Muscle layer of colon (tissue), 2 donors: Measurements from ENCODE around the gene DHRS7B.
"Not testable (repeated sequence)": the region's sequence is repeated elsewhere in the genome, so short reads cannot be mapped to it uniquely, and the experiment has no call there.

Experiments used
- H3K27ac ChIP-seq: one replicate; pipeline ENCODE4 v1.7.0; 2013; ENCODE audit warnings: low read depth, mild to moderate bottlenecking, low read length, moderate library complexity
- H3K27me3 ChIP-seq, 2 donors: one replicate each; pipeline ENCODE4 v1.7.0; 2013; ENCODE audit warnings: low read length in 2 of 2, mild to moderate bottlenecking in 2 of 2; ENCODE audit not compliant: insufficient read depth in 2 of 2, control insufficient read depth in 1 of 2
- H3K36me3 ChIP-seq: one replicate; pipeline ENCODE4 v1.7.0; 2013; ENCODE audit warnings: mild to moderate bottlenecking, low read length; ENCODE audit not compliant: insufficient read depth
- H3K4me1 ChIP-seq: one replicate; pipeline ENCODE4 v1.7.0; 2013; ENCODE audit warnings: mild to moderate bottlenecking, low read length; ENCODE audit not compliant: insufficient read depth
- H3K4me3 ChIP-seq, 2 donors: one replicate each; pipeline ENCODE4 v1.7.0; 2013; ENCODE audit warnings: low read length in 2 of 2, low read depth in 1 of 2, mild to moderate bottlenecking in 1 of 2, moderate library complexity in 1 of 2
- H3K9ac ChIP-seq: one replicate; pipeline ENCODE4 v1.7.0; 2013; ENCODE audit warnings: low read length
- H3K9me3 ChIP-seq: one replicate; pipeline ENCODE4 v1.7.0; 2013; ENCODE audit warnings: mild to moderate bottlenecking, low read length
- donor health status: abdominal sarcoma.
- donor health status: Adenocarcinoma of cecum.

DHRS7B gene

DNA sequence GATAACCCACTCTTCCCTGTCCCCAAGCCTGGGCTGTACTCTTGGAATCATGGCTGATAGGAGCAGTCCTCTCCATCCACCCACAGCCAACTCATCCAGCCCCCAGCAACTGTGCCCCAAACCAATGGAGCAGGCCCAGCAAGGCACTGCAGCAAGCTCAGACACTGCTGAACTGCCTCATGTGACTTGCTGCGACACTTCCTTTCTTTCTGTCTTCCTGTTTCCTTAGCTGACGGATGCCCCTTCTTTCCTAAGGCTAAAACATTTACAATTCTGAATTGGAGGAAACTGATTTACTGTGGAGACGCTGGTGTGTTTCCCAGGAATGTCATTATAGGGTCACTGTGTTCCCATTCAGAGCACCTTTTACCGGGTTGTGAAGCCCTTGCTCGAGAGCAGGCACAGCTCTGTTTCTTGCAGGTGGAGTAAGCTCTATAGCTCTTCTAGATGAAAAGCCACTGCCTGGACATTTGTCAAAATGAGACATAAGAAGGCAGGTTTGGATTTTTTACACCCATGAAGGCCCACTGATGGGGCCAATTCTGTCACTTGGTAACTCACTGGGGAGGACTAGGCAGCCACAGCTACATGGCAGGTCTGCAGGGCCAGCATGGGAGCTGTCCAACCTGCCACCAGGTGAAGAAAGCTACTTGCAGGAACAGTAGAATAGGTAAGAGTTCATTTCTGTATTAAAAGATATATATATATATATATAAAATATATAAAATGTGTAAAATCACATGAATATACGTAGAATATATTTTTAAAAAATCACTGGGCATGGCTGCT lies 59.8 kb downstream of the DHRS7B start:
- Histone ChIP-seq H3K4me3 (no peak overlapping the region), H3K27ac (no peak overlapping the region), H3K27me3 (no peaks in the 10 kb centered on the region), H3K9ac (no peak overlapping the region), H3K36me3 (peaks cover 19% of the 10 kb centered on the region), H3K4me1 (peaks cover 2% of the 10 kb centered on the region), H3K9me3 (no peaks in the 10 kb centered on the region)

- H3K4me3 ChIP-seq = no peak overlapping the region
- H3K36me3 ChIP-seq = peaks cover 19% of the 10 kb centered on the region
- no peaks in the 10 kb centered on the region for H3K9me3 ChIP-seq
- peaks cover 9% of the 10 kb centered on the region for H3K4me1 ChIP-seq
- no peaks in the 10 kb centered on the region for H3K27me3 ChIP-seq
- no peak overlapping the region for H3K27ac ChIP-seq
- H3K9ac ChIP-seq = no peak overlapping the region
Observed at GRCh38 chr17:21189361-21189760, 62.6 kb downstream of the DHRS7B start.

DNA sequence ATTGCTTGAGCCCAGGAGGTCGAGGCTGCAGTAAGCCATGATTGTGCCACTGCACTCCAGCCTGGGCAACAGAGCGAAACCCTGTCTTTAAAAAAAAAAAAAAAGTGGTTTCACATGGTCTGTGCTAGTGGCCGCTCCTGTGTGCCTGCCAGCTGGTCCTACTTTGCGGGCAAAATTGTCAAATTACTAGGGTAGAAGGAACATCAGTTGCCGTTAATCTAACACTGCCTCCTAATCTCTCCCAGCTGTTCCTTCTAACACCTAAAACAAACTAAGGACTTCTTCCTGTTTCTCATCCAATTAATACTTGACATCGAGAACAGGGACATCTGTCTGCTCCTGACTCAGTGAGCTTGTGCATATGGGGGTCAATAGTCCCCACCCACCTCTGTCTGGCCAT lies 63.3 kb downstream of the DHRS7B start:
- peaks cover 10% of the 10 kb centered on the region for H3K4me1 ChIP-seq
- no peak overlapping the region for H3K4me3 ChIP-seq
- H3K9me3 ChIP-seq = no peaks in the 10 kb centered on the region
- H3K27me3 ChIP-seq = no peaks in the 10 kb centered on the region
- no peak overlapping the region for H3K27ac ChIP-seq
- H3K36me3 ChIP-seq = peaks cover 11% of the 10 kb centered on the region
- no peak overlapping the region for H3K9ac ChIP-seq

DNA sequence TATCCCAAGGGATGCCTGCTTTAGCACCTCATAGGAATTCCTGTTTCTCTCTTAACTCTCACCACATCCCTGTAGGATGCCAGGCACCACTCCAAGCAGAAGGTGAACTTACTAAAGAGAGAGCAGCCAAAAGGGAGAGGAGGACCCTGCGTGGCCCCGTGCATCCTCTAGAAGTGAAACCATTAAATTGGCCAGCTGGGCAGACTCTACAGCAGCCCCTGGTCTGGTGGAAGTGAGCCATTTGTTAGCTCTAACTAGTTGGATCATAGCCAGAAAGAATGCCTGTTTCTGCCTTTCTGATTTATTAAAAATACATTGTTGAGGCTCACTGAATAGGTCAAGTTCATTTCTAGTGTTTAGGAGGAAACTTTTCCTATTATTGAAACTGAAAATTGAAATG lies 64.9 kb downstream of the DHRS7B start:
- Histone ChIP-seq H3K27ac (no peak overlapping the region), H3K36me3 (peaks cover 17% of the 10 kb centered on the region), H3K4me1 (peaks cover 10% of the 10 kb centered on the region), H3K9ac (no peak overlapping the region), H3K4me3 (no peak overlapping the region), H3K9me3 (no peaks in the 10 kb centered on the region), H3K27me3 (no peaks in the 10 kb centered on the region)

- H3K9ac ChIP-seq, H3K4me3 ChIP-seq, H3K9me3 ChIP-seq, H3K27ac ChIP-seq, H3K27me3 ChIP-seq: not testable (repeated sequence)
- Histone ChIP-seq H3K4me1 (peaks cover 10% of the 10 kb centered on the region), H3K36me3 (peaks cover 24% of the 10 kb centered on the region)
Observed at GRCh38 chr17:21192414-21192813, 65.7 kb downstream of the DHRS7B start.

GRCh38 chr17:21193031-21193430 lies 66.3 kb downstream of the DHRS7B start:
- Histone ChIP-seq H3K4me3 (no peak overlapping the region), H3K9ac (no peak overlapping the region), H3K9me3 (no peaks in the 10 kb centered on the region), H3K27me3 (no peaks in the 10 kb centered on the region), H3K36me3 (peaks cover 29% of the 10 kb centered on the region), H3K4me1 (peaks cover 10% of the 10 kb centered on the region), H3K27ac (no peak overlapping the region)

DNA sequence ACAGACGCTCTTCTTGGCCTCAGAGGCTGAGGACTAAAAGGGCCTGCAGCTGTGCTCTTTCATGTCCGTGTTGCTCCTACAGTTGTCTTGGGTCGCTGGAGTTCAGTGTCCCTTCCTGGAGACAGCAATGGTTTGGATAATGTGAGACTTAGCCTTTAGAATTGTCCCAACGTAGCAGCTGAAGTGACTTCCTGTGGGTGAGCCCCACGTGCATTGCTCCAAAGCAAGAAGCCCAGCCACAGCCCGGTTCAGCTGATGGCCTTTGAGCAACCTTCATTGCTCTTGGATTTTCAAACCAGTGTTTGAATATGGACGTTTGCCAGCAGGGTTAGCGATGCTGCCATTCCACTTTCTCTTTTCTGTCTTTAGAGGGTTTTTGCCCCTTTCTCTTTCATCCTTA lies 67.5 kb downstream of the DHRS7B start:
- Histone ChIP-seq H3K4me3 (no peak overlapping the region), H3K9me3 (no peaks in the 10 kb centered on the region), H3K27me3 (no peaks in the 10 kb centered on the region), H3K9ac (no peak overlapping the region), H3K27ac (no peak overlapping the region), H3K4me1 (peaks cover 10% of the 10 kb centered on the region), H3K36me3 (peaks cover 28% of the 10 kb centered on the region)

GRCh38 chr17:21194703-21195102 lies 67.9 kb downstream of the DHRS7B start:
- Histone ChIP-seq H3K4me3 (no peak overlapping the region), H3K27me3 (no peaks in the 10 kb centered on the region), H3K9me3 (no peaks in the 10 kb centered on the region), H3K9ac (no peak overlapping the region), H3K4me1 (peaks cover 10% of the 10 kb centered on the region), H3K36me3 (peaks cover 27% of the 10 kb centered on the region), H3K27ac (no peak overlapping the region)

GRCh38 chr17:21196126-21196525 lies 69.4 kb downstream of the DHRS7B start:
- Histone ChIP-seq H3K9ac (no peak overlapping the region), H3K27ac (no peak overlapping the region), H3K27me3 (no peaks in the 10 kb centered on the region), H3K9me3 (no peaks in the 10 kb centered on the region), H3K4me3 (no peak overlapping the region), H3K36me3 (peaks cover 27% of the 10 kb centered on the region), H3K4me1 (peaks cover 18% of the 10 kb centered on the region)

DNA sequence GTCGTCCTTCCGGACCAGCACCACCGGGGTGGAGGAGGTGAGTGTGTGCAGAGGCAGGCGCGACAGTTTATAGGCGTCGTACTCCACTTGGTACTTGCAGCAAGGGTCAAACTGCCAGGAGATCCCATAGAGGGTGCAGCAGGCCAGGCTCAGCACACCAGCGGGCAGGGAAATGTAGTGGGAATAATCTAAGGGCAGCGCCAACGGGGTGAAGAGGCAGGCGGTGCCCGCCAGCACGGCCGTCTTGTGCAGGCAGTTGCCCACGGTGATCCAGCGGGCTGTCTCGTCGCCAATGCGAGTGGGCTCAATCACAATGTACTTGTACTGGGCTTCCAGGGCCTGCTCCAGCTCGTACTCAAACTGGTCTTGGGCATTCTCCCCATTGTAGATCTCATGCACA lies 71.6 kb downstream of the DHRS7B start:
- H3K9me3 ChIP-seq = no peaks in the 10 kb centered on the region
- H3K27ac ChIP-seq = no peak overlapping the region
- H3K27me3 ChIP-seq = no peaks in the 10 kb centered on the region
- H3K4me3 ChIP-seq = no peak overlapping the region
- H3K36me3 ChIP-seq = peaks cover 27% of the 10 kb centered on the region
- peaks cover 16% of the 10 kb centered on the region for H3K4me1 ChIP-seq
- H3K9ac ChIP-seq = no peak overlapping the region

GRCh38 chr17:21199311-21199710 lies 72.5 kb downstream of the DHRS7B start:
- H3K9ac ChIP-seq = no peak overlapping the region
- peaks cover 27% of the 10 kb centered on the region for H3K36me3 ChIP-seq
- no peaks in the 10 kb centered on the region for H3K27me3 ChIP-seq
- H3K4me1 ChIP-seq = peaks cover 14% of the 10 kb centered on the region
- H3K4me3 ChIP-seq = no peak overlapping the region
- H3K27ac ChIP-seq = no peak overlapping the region
- no peaks in the 10 kb centered on the region for H3K9me3 ChIP-seq

GRCh38 chr17:21199856-21200255 lies 73.1 kb downstream of the DHRS7B start:
- H3K9me3 ChIP-seq = no peaks in the 10 kb centered on the region
- no peaks in the 10 kb centered on the region for H3K27me3 ChIP-seq
- H3K4me3 ChIP-seq = no peak overlapping the region
- peaks cover 18% of the 10 kb centered on the region for H3K4me1 ChIP-seq
- H3K9ac ChIP-seq = no peak overlapping the region
- peaks cover 27% of the 10 kb centered on the region for H3K36me3 ChIP-seq
- H3K27ac ChIP-seq = no peak overlapping the region
